H9 (cell line): ENCODE measurements around the gene MPPE1. TPM values are rescaled to one million over a fixed set of nuclear protein-coding genes. Genes with fewer than 3 reads are reported as not detected.

Experiments used
- DNase-seq: peaks from one replicate; pipeline ENCODE4 v3.0.0-alpha.2; 2017
- H2AFZ ChIP-seq: one replicate; pipeline ENCODE4 v1.6.1; 2013; ENCODE audit warnings: mild to moderate bottlenecking, low read length, control low read depth, moderate library complexity
- H2AK5ac ChIP-seq: 2 replicates; pipeline ENCODE4 v1.6.1; 2013; ENCODE audit warnings: low read length, control low read depth, mixed read lengths; ENCODE audit not compliant: insufficient read length
- H2BK120ac ChIP-seq: one replicate; pipeline ENCODE4 v1.6.1; 2013; ENCODE audit warnings: low read depth, mild to moderate bottlenecking, low read length, control low read depth, inconsistent platforms; ENCODE audit not compliant: poor library complexity, severe bottlenecking
- H2BK12ac ChIP-seq: 2 replicates; pipeline ENCODE4 v1.6.1; 2013; ENCODE audit warnings: low read length, control low read depth, mixed read lengths, low read depth; ENCODE audit not compliant: insufficient read length
- H2BK15ac ChIP-seq: 2 replicates; pipeline ENCODE4 v1.6.1; 2013; ENCODE audit warnings: low read depth, low read length, control low read depth
- H2BK20ac ChIP-seq: one replicate; pipeline ENCODE4 v1.6.1; 2013; ENCODE audit warnings: low read depth, mild to moderate bottlenecking, low read length, control low read depth, inconsistent platforms; ENCODE audit not compliant: poor library complexity, severe bottlenecking
- H2BK5ac ChIP-seq: 2 replicates; pipeline ENCODE4 v1.6.1; 2013; ENCODE audit warnings: low read length, control low read depth, mixed read lengths; ENCODE audit not compliant: insufficient read length
- H3K14ac ChIP-seq: 2 replicates; pipeline ENCODE4 v1.6.1; 2013; ENCODE audit warnings: low read length, control low read depth; ENCODE audit not compliant: insufficient read depth
- H3K18ac ChIP-seq: 2 replicates; pipeline ENCODE4 v1.6.1; 2013; ENCODE audit warnings: low read depth, mild to moderate bottlenecking, mixed read lengths, low read length, control low read depth; ENCODE audit not compliant: insufficient read length
- H3K23ac ChIP-seq: 2 replicates; pipeline ENCODE4 v1.6.1; 2013; ENCODE audit warnings: low read length, control low read depth, mixed read lengths, low read depth; ENCODE audit not compliant: insufficient read length
- H3K23me2 ChIP-seq: 2 replicates; pipeline ENCODE4 v1.6.1; 2013; ENCODE audit warnings: low read depth, mild to moderate bottlenecking, mixed read lengths, low read length, control low read depth; ENCODE audit not compliant: insufficient read length, poor library complexity, severe bottlenecking
- H3K27ac ChIP-seq: 2 replicates; pipeline ENCODE4 v1.5.1; 2013; ENCODE audit warnings: low read length, control low read depth, mixed read lengths, low read depth; ENCODE audit not compliant: insufficient read length
- H3K27me3 ChIP-seq: 2 replicates; pipeline ENCODE4 v1.6.1; 2013; ENCODE audit warnings: low read length, control low read depth, inconsistent platforms; ENCODE audit not compliant: insufficient read depth
- H3K4ac ChIP-seq: 2 replicates; pipeline ENCODE4 v1.6.1; 2013; ENCODE audit warnings: low read depth, mild to moderate bottlenecking, control low read depth, inconsistent platforms, low read length, moderate library complexity
- H3K4me1 ChIP-seq: 2 replicates; pipeline ENCODE4 v1.6.1; 2013; ENCODE audit warnings: low read length, control low read depth, inconsistent platforms; ENCODE audit not compliant: insufficient read depth
- H3K4me2 ChIP-seq: 2 replicates; pipeline ENCODE4 v1.6.1; 2013; ENCODE audit warnings: low read length, control low read depth, mixed read lengths; ENCODE audit not compliant: insufficient read length, insufficient read depth
- H3K56ac ChIP-seq: 2 replicates; pipeline ENCODE4 v1.6.1; 2013; ENCODE audit warnings: low read depth, mild to moderate bottlenecking, mixed read lengths, low read length, control low read depth; ENCODE audit not compliant: insufficient read length
- H3K79me1 ChIP-seq: 2 replicates; pipeline ENCODE4 v1.6.1; 2013; ENCODE audit warnings: low read depth, mild to moderate bottlenecking, moderate library complexity, low read length, control low read depth, inconsistent platforms; ENCODE audit not compliant: insufficient read depth, poor library complexity, severe bottlenecking
- H3K79me2 ChIP-seq: 2 replicates; pipeline ENCODE4 v1.6.1; 2013; ENCODE audit warnings: low read length, control low read depth, inconsistent platforms; ENCODE audit not compliant: insufficient read depth
- H3K9ac ChIP-seq: 2 replicates; pipeline ENCODE4 v1.6.1; 2013; ENCODE audit warnings: low read length, control low read depth, mixed read lengths; ENCODE audit not compliant: insufficient read length; ENCODE audit errors: extremely low read depth
- H3K9me3 ChIP-seq: one replicate; pipeline ENCODE4 v1.6.1; 2013; ENCODE audit warnings: low read depth, low read length, inconsistent platforms; ENCODE audit not compliant: control insufficient read depth
- H3T11ph ChIP-seq: one replicate; pipeline ENCODE4 v1.6.1; 2013; ENCODE audit warnings: mild to moderate bottlenecking, low read length, control low read depth, inconsistent platforms
- H4K20me1 ChIP-seq: one replicate; pipeline ENCODE4 v1.6.1; 2013; ENCODE audit not compliant: control insufficient read depth, insufficient read length, insufficient read depth
- H4K5ac ChIP-seq: 2 replicates; pipeline ENCODE4 v1.6.1; 2013; ENCODE audit warnings: low read depth, mild to moderate bottlenecking, mixed read lengths, low read length, control low read depth; ENCODE audit not compliant: insufficient read length
- H4K8ac ChIP-seq: replicated peaks from 2 replicates; pipeline ENCODE4 v1.6.1; 2013; ENCODE audit warnings: low read length, control low read depth, mixed read lengths, low read depth; ENCODE audit not compliant: insufficient read length
- H4K91ac ChIP-seq: 2 replicates; pipeline ENCODE4 v1.6.1; 2013; ENCODE audit warnings: low read depth, mild to moderate bottlenecking, moderate library complexity, mixed read lengths, low read length, control low read depth; ENCODE audit not compliant: insufficient read length
- H3K27ac Mint-ChIP-seq, 3 experiments: 2 replicates in 2 of 3; 3 replicates in 1 of 3; pipeline ENCODE4 v1.8.0; 2020 to 2021; ENCODE audit warnings: mixed read lengths in 3 of 3, mild to moderate bottlenecking in 1 of 3, moderate library complexity in 1 of 3
- H3K27me3 Mint-ChIP-seq: 2 replicates; pipeline ENCODE4 v1.8.0; 2021; ENCODE audit warnings: low read depth, mild to moderate bottlenecking, moderate library complexity, mixed read lengths
- H3K36me3 Mint-ChIP-seq, 3 experiments: 2 replicates in 2 of 3; 3 replicates in 1 of 3; pipeline ENCODE4 v1.8.0; 2020 to 2021; ENCODE audit warnings: low read depth in 3 of 3, mixed read lengths in 3 of 3; ENCODE audit not compliant: insufficient read depth in 1 of 3
- H3K4me1 Mint-ChIP-seq, 2 experiments: 2 replicates each; pipeline ENCODE4 v1.8.0; 2020; ENCODE audit warnings: mixed read lengths in 2 of 2
- H3K4me3 Mint-ChIP-seq, 2 experiments: 2 replicates in 1 of 2; 3 replicates in 1 of 2; pipeline ENCODE4 v1.8.0; 2020 to 2021; ENCODE audit warnings: mild to moderate bottlenecking in 2 of 2, mixed read lengths in 2 of 2, moderate library complexity in 1 of 2
- H3K9me3 Mint-ChIP-seq, 2 experiments: 2 replicates in 1 of 2; 3 replicates in 1 of 2; pipeline ENCODE4 v1.8.0; 2020; ENCODE audit warnings: mild to moderate bottlenecking in 2 of 2, mixed read lengths in 2 of 2, moderate library complexity in 1 of 2
- WGBS: extraction: QIAGEN DNeasy Blood & Tissue Kit; methylation state at CpG from one replicate; pipeline ENCODE4 v1.1.7; 2013; ENCODE audit warnings: missing lambda C conversion rate, low lambda C conversion rate, mixed read lengths; ENCODE audit not compliant: insufficient read length; ENCODE audit errors: extremely low coverage; 5-methylcytosine and 5-hydroxymethylcytosine counted together
- total RNA-seq: library from RNA; stranded (reverse); gene quantifications from 2 replicates; pipeline ENCODE4 v1.2.1, GENCODE V29; 2021
- TF ChIP-seq, protein P1 (sequence below): fragments of 200-600 bp; sonication (generic); conservative IDR thresholded peaks from 3 replicates; pipeline ENCODE4 v1.8.0; 2021; ENCODE audit warnings: antibody characterized with exemption, mild to moderate bottlenecking

Gene MPPE1
- total RNA-seq, 1 experiment from 2014 or later, result 13.2 TPM

DNA sequence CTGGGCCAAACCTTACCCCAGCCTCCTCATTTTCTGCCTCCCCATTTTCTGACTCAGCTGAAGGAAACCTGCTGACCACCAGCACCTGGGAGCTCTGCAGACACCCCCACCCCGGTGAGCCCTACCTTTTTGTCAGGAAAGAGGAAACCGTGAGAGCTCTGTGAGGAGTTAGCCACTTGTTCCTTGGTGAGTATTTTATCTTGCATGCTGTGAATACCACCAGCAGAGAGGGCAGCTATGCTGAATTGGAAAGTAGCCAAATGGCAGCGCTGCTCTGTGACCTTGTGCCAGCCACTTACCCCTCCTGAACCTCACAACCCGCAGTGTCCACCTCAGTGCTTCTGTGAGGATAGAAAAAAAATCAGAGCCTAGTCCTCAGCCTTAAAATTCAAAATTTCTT is 2.5 kb downstream of the MPPE1 start:
- H2BK15ac ChIP-seq, result no peak overlapping the region
- no peak overlapping the region for H2BK5ac ChIP-seq
- H4K91ac ChIP-seq, result no peak overlapping the region
- H2BK20ac ChIP-seq, result no peak overlapping the region
- no peak overlapping the region for H3K9ac ChIP-seq
- peaks cover 0 to 5% (median 0%) of the 10 kb centered on the region in 3 experiments; a peak in 3 of 7 replicates for H3K36me3 Mint-ChIP-seq
- H3K79me1 ChIP-seq, result no peaks in the 10 kb centered on the region
- peaks cover 7% of the 10 kb centered on the region for H3K4me1 ChIP-seq
- no peak overlapping the region for H4K5ac ChIP-seq
- H4K20me1 ChIP-seq, result no peaks in the 10 kb centered on the region
- H3K23me2 ChIP-seq, result peaks cover 4% of the 10 kb centered on the region
- H2BK120ac ChIP-seq, result no peak overlapping the region
- H3K56ac ChIP-seq, result no peak overlapping the region
- no peaks in the 10 kb centered on the region for H3K9me3 Mint-ChIP-seq
- H3K27me3 ChIP-seq, result no peaks in the 10 kb centered on the region
- no peak overlapping the region for H3K18ac ChIP-seq
- H3K27ac ChIP-seq, result no peak overlapping the region
- peak overlapping the region; percentile 70 to 87 (median 87); a peak in 5 of 7 replicates for H3K27ac Mint-ChIP-seq
- TF ChIP-seq, protein P1, sequence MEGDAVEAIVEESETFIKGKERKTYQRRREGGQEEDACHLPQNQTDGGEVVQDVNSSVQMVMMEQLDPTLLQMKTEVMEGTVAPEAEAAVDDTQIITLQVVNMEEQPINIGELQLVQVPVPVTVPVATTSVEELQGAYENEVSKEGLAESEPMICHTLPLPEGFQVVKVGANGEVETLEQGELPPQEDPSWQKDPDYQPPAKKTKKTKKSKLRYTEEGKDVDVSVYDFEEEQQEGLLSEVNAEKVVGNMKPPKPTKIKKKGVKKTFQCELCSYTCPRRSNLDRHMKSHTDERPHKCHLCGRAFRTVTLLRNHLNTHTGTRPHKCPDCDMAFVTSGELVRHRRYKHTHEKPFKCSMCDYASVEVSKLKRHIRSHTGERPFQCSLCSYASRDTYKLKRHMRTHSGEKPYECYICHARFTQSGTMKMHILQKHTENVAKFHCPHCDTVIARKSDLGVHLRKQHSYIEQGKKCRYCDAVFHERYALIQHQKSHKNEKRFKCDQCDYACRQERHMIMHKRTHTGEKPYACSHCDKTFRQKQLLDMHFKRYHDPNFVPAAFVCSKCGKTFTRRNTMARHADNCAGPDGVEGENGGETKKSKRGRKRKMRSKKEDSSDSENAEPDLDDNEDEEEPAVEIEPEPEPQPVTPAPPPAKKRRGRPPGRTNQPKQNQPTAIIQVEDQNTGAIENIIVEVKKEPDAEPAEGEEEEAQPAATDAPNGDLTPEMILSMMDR, result no peak
- no peak overlapping the region for H2BK12ac ChIP-seq
- H3K4me2 ChIP-seq, result no peak overlapping the region
- no peak overlapping the region for H4K8ac ChIP-seq
- H2AFZ ChIP-seq, result no peak overlapping the region
- H3K4me3 Mint-ChIP-seq, result peak overlapping the region in 1 of 2 experiments; percentile 49; a peak in 3 of 5 replicates
- no peak for DNase-seq
- no peak overlapping the region for H2AK5ac ChIP-seq
- H3K14ac ChIP-seq, result no peak overlapping the region
- no peaks in the 10 kb centered on the region for H3K9me3 ChIP-seq
- H3K4ac ChIP-seq, result no peak overlapping the region
- no peak overlapping the region for H3K23ac ChIP-seq
- no peaks in the 10 kb centered on the region; the same call in 1 of the 2 replicates for H3K27me3 Mint-ChIP-seq
- no peak overlapping the region for H3T11ph ChIP-seq
- peaks cover 43 to 48% of the 10 kb centered on the region in 2 experiments for H3K4me1 Mint-ChIP-seq
- no CpG with 5 or more reads among the region's 4 CpGs for WGBS
- H3K79me2 ChIP-seq, result no peaks in the 10 kb centered on the region
